ENCODE measurements around the gene RAPGEF6. TPM values are rescaled to one million over a fixed set of nuclear protein-coding genes. Genes with fewer than 3 reads are reported as not detected.

The RAPGEF6 gene
- total and polyA plus RNA-seq, 9 of the 15 experiments (the other 6 are each of a cell fraction or from before 2014, with no cell fraction given), result 2.7 to 23.4 (median 12.7) TPM

DNA sequence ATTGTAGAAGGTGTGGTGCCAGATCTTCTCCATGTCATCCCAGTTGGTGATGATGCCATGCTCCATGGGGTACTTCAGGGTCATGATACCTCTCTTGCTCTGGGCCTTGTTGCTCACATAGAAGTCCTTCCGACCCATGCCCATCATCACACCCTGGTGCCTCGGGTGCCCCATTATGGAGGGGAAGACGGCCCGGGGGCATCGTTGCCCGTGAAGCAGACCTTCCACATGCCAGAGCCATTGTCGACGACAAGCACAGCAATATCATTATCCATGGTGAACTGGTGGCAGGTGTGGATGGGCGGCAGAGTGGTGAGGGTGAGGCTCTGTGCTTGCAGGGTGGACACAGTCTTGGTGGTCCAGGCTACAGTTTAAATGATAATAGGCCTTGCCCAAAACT lies 24.8 kb upstream of the RAPGEF6 start (continued):
- no peak for TF ChIP-seq RB1 (IDR thresholded peaks at IDR 0.05; ENCODE audit: low read depth)
- TF ChIP-seq MTA3 (IDR thresholded peaks at IDR 0.05; ENCODE audit: borderline replicate concordance), result no peak
- no peak for TF ChIP-seq FOSL1 (tag; conservative IDR thresholded peaks at IDR 0.05)

DNA sequence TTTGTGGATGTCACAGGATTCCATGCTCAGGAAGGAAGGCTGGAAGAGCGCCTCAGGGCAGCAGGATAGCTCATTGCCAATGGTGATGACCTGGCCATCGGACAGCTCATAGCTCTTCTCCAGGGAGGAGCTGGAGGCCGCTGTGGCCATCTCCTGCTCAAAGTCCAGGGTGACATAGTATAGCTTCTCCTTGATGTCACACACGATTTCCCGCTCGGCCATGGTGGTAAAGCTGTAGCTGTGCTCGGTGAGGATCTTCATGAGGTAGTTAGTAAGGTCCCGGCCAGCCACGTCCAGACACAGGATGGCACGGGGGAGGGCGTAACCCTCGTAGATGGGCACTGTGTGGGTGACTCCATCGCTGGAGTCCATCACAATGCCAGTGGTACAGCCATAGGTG lies 24.3 kb upstream of the RAPGEF6 start:
- Histone ChIP-seq H4K20me1 (replicated peaks; ENCODE audit: control insufficient read depth, insufficient read depth, low read length) (0 out of 2 replicates have a peak, but pooled peaks cover 3% of the 10 kb centered on the region), H3K4me1 (replicated peaks in 1 of 2; ENCODE audit: control insufficient read depth in 2 of 2, insufficient read depth in 2 of 2, low read length in 2 of 2) (peaks cover 0 to 2% of the 10 kb centered on the region in 2 experiments; a peak in 1 of 5 replicates), H3K27me3 (ENCODE audit: control insufficient read depth in 2 of 2, insufficient read depth in 2 of 2, low read length in 2 of 2) (no peaks in the 10 kb centered on the region), H3K27ac (ENCODE audit: extremely low read depth, low read depth, low read length) (no peak overlapping the region; the same call in 2 of the 3 replicates), H3K9me3 (replicated peaks; ENCODE audit: control insufficient read depth, insufficient read depth, low read depth, low read length) (no peaks in the 10 kb centered on the region), H3K9ac (ENCODE audit: insufficient read depth in 1 of 2, low read depth in 2 of 2, low read length in 2 of 2) (no peak overlapping the region), H3K4me2 (ENCODE audit: insufficient read depth, low read length) (no peak overlapping the region), H3K4me3 (no peak overlapping the region), H2AFZ (ENCODE audit: low read depth, low read length) (no peak overlapping the region), H3K79me2 (ENCODE audit: control insufficient read depth, insufficient read depth, low read length) (0 out of 3 replicates have a peak, but pooled peaks cover 2% of the 10 kb centered on the region), H3K36me3 (ENCODE audit: control insufficient read depth, insufficient read depth, low read length) (peaks cover 71% of the 10 kb centered on the region), H3K9me1 (ENCODE audit: control insufficient read depth, insufficient read depth, low read length) (no peaks in the 10 kb centered on the region)
- 98% methylated on average over 12 of the region's 13 CpGs for WGBS (ENCODE audit: insufficient coverage, low coverage, missing lambda C conversion rate)
- DNase-seq (ENCODE audit: extremely low read depth in 1 of 4, low spot score in 3 of 4) (no peak), ATAC-seq (no peak), FAIRE-seq (no peak)
- in situ Hi-C loops (cut with MboI), result no loop called here
- BruUV-seq (replicated peaks), result no TSS peak
- CTCF ChIA-PET (ENCODE audit: low intra/inter-chr PET ratio), result no interaction called here
- TF ChIP-seq CXXC5 (CRISPR knock-in tag; IDR thresholded peaks at IDR 0.05) (0 out of 2 replicates have a peak, but pooled peaks have one; percentile 2), MBD2 (IDR thresholded peaks at IDR 0.05; ENCODE audit: borderline replicate concordance, low read depth) (no peak), MEIS2 (IDR thresholded peaks at IDR 0.05; ENCODE audit: partially characterized antibody) (no peak), PRMT5 (CRISPR knock-in tag; IDR thresholded peaks at IDR 0.05) (no peak), ZNF384 (IDR thresholded peaks at IDR 0.05; ENCODE audit: low read depth, low read length) (no peak), ZNF551 (CRISPR knock-in tag; IDR thresholded peaks at IDR 0.05) (no peak)
- TF ChIP-seq, protein P1, sequence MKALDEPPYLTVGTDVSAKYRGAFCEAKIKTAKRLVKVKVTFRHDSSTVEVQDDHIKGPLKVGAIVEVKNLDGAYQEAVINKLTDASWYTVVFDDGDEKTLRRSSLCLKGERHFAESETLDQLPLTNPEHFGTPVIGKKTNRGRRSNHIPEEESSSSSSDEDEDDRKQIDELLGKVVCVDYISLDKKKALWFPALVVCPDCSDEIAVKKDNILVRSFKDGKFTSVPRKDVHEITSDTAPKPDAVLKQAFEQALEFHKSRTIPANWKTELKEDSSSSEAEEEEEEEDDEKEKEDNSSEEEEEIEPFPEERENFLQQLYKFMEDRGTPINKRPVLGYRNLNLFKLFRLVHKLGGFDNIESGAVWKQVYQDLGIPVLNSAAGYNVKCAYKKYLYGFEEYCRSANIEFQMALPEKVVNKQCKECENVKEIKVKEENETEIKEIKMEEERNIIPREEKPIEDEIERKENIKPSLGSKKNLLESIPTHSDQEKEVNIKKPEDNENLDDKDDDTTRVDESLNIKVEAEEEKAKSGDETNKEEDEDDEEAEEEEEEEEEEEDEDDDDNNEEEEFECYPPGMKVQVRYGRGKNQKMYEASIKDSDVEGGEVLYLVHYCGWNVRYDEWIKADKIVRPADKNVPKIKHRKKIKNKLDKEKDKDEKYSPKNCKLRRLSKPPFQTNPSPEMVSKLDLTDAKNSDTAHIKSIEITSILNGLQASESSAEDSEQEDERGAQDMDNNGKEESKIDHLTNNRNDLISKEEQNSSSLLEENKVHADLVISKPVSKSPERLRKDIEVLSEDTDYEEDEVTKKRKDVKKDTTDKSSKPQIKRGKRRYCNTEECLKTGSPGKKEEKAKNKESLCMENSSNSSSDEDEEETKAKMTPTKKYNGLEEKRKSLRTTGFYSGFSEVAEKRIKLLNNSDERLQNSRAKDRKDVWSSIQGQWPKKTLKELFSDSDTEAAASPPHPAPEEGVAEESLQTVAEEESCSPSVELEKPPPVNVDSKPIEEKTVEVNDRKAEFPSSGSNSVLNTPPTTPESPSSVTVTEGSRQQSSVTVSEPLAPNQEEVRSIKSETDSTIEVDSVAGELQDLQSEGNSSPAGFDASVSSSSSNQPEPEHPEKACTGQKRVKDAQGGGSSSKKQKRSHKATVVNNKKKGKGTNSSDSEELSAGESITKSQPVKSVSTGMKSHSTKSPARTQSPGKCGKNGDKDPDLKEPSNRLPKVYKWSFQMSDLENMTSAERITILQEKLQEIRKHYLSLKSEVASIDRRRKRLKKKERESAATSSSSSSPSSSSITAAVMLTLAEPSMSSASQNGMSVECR (CRISPR knock-in tag; IDR thresholded peaks at IDR 0.05), result no peak
- TF ChIP-seq, protein P2, sequence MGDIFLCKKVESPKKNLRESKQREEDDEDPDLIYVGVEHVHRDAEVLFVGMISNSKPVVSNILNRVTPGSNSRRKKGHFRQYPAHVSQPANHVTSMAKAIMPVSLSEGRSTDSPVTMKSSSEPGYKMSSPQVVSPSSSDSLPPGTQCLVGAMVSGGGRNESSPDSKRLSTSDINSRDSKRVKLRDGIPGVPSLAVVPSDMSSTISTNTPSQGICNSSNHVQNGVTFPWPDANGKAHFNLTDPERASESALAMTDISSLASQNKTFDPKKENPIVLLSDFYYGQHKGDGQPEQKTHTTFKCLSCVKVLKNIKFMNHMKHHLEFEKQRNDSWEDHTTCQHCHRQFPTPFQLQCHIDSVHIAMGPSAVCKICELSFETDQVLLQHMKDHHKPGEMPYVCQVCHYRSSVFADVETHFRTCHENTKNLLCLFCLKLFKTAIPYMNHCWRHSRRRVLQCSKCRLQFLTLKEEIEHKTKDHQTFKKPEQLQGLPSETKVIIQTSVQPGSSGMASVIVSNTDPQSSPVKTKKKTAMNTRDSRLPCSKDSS (IDR thresholded peaks at IDR 0.05; ENCODE audit: low read depth, partially characterized antibody), result no peak
- POLR2A ChIA-PET, result interaction anchor here (0.6 to 1.4 kb wide), 2 partner anchors 10 to 1213 kb away, joined by 3 read pairs; no protein-coding TSS in a partner anchor
- intact Hi-C loops (cut with micrococcal nuclease), result no loop called here

Measured in K562 (cell line).